Esophagus muscularis mucosa (tissue), 4 donors: Measurements from ENCODE around the gene JUND. TPM values are rescaled to one million over a fixed set of nuclear protein-coding genes. Genes with fewer than 3 reads are reported as not detected.

Experiments
- DNase-seq: peaks from one replicate; pipeline ENCODE4 v3.0.0-alpha.2; 2017; ENCODE audit errors: extremely low spot score
- H3K27ac ChIP-seq, 4 donors: fragments of 200-600 bp; sonication (generic); replicated peaks in 1 of 4; 1 replicate in 3 of 4; 2 replicates in 1 of 4; pipeline ENCODE4 v1.5.1; 2016 to 2019; ENCODE audit warnings: mild to moderate bottlenecking in 1 of 4
- H3K27me3 ChIP-seq, 4 donors: fragments of 200-600 bp; sonication (generic); one replicate each; pipeline versions ENCODE4 v1.5.1 to v1.6.0; 2016 to 2019
- H3K36me3 ChIP-seq, 4 donors: fragments of 200-600 bp; sonication (generic); one replicate each; pipeline ENCODE4 v1.5.1; 2016 to 2019
- H3K4me1 ChIP-seq, 4 donors: fragments of 200-600 bp; sonication (generic); one replicate each; pipeline ENCODE4 v1.5.1; 2016 to 2019
- H3K4me3 ChIP-seq, 4 donors: fragments of 200-600 bp; sonication (generic); 1 replicate in 2 of 4; 2 replicates in 2 of 4; pipeline ENCODE4 v1.5.1; 2016 to 2019; ENCODE audit warnings: mild to moderate bottlenecking in 4 of 4, moderate library complexity in 1 of 4
- H3K9me3 ChIP-seq, 4 donors: fragments of 200-600 bp; sonication (generic); 1 replicate in 3 of 4; 2 replicates in 1 of 4; pipeline ENCODE4 v1.5.1; 2016 to 2019
- CTCF ChIP-seq, 3 experiments: fragments of 200-600 bp in 2 of 3; fragments of 450-650 bp in 1 of 3; sonication (generic) in 2 of 3; IDR thresholded peaks; one replicate each; pipeline ENCODE4 v1.5.1; 2017 to 2019; ENCODE audit warnings: antibody characterized with exemption in 3 of 3, mild to moderate bottlenecking in 2 of 3, moderate library complexity in 1 of 3
- EP300 ChIP-seq: sonication (generic); formaldehyde crosslinking; IDR thresholded peaks from one replicate; pipeline ENCODE4 v1.6.1; 2017; ENCODE audit warnings: antibody characterized with exemption
- POLR2A ChIP-seq: fragments of 450-650 bp; IDR thresholded peaks from one replicate; pipeline ENCODE4 v1.6.1; 2017; ENCODE audit warnings: antibody characterized with exemption, moderate library complexity, mild to moderate bottlenecking, low read depth
- POLR2AphosphoS5 ChIP-seq, 2 donors: sonication (generic); formaldehyde crosslinking; IDR thresholded peaks; one replicate each; pipeline ENCODE4 v1.6.1; 2017; ENCODE audit warnings: antibody characterized with exemption in 2 of 2
- WGBS: methylation state at CpG from one replicate; pipeline ENCODE4 v1.1.5; 2018; 5-methylcytosine and 5-hydroxymethylcytosine counted together
- intact Hi-C: fragments of 100-400 bp; cut with DNase I; formaldehyde crosslinking; loops from one replicate; pipeline ENCODE4 v1.15.1; 2023
- total RNA-seq, 4 donors: library from RNA; depleted of rRNA; stranded (reverse); fragments of >200 nt; gene quantifications; one replicate each; pipeline versions ENCODE4 v1.1.0 to v1.2.1, GENCODE V29; 2016

Gene JUND
- total RNA-seq = 100 to 1,000 TPM; 325 to 457 (median 403) TPM

GRCh38 chr19:18281082-18282020 lies at the start of gene JUND:
TSS of gene JUND (minus strand) at chr19:18281622. CDS start at chr19:18281484, 138 bp downstream.
- peak; percentile 89 for TF ChIP-seq POLR2A
- TF ChIP-seq EP300 = peak; percentile 72
- TF ChIP-seq CTCF (IDR thresholded peaks at IDR 0.05) = no peak
- peak; percentile 96 to 98 for TF ChIP-seq POLR2AphosphoS5 (IDR thresholded peaks at IDR 0.05)
- Histone ChIP-seq H3K27me3 (no peaks in the 10 kb centered on the region), H3K9me3 (no peaks in the 10 kb centered on the region), H3K27ac (peak within 1 kb of the TSS; percentile 99 to 100 (median 100)), H3K4me1 (peaks cover 37 to 56% (median 47%) of the 10 kb centered on the region in 4 donors), H3K36me3 (peaks cover 4 to 21% (median 15%) of the 10 kb centered on the region in 4 donors), H3K4me3 (peak within 1 kb of the TSS; percentile 86 to 100 (median 99))
- DNase-seq = peak; percentile 99
- intact Hi-C loops = no loop called here
- WGBS = 0% methylated on average over 14 of the region's 138 CpGs

- TF ChIP-seq CTCF (IDR thresholded peaks at IDR 0.05) (no peak), EP300 (no peak), POLR2AphosphoS5 (IDR thresholded peaks at IDR 0.05) (no peak), POLR2A (no peak)
- intact Hi-C loops = no loop called here
- 87% methylated on average over 9 of the region's 9 CpGs for WGBS
- H3K9me3 ChIP-seq = no peaks in the 10 kb centered on the region
- H3K4me3 ChIP-seq = no peak overlapping the region
- no peak overlapping the region for H3K27ac ChIP-seq
- DNase-seq = no peak
- no peaks in the 10 kb centered on the region for H3K27me3 ChIP-seq
- peaks cover 9 to 18% (median 14%) of the 10 kb centered on the region in 4 donors for H3K4me1 ChIP-seq
- no peaks in the 10 kb centered on the region for H3K36me3 ChIP-seq
These were observed 49.4 kb upstream of the JUND start for GRCh38 chr19:18330868-18331267.

GRCh38 chr19:18329035-18329376 lies 47.6 kb upstream of the JUND start:
- peak overlapping the region in 3 of 4 donors; percentile 28 to 47 (median 32) for H3K4me3 ChIP-seq

DNA sequence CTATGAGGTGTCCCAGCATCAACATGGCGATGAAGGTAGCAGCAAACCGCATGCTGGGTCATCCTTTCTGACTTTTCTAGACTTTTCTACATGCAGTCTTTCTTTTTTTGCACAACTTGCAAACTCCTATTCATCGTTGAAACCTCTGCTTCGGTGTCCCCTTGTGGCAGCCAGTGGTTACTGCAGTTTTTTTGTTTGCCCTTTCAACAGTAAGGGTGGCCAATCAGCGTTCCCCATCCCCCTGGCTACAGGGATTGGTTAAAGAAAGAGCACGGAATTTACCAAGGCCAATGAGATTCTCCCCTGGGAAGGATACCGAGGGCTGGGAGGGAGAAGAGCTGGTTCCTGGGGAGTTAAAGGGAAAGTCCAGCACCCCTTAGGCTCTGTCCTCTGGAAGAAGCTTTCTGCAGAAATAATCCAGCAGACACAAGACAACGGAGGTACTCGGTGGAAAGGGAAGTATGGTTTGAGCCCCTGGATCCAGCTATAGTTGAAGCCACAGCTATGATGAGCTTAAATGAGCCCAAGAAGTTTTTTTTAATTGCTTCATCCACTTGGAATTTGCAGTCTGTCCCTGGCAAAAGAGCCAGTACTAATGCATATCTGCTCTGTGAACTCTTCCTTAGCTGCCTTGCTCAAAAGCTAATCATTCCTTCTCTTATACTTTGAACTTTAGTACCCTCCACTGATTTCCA lies 47.1 kb upstream of the JUND start:
- intact Hi-C loops = loop anchor here (10.0 kb wide), 1 partner anchor 124 kb away; the partner anchor contains the start of gene RAB3A
- 5% methylated on average over 9 of the region's 9 CpGs for WGBS

More at GRCh38 chr19:18329035-18329376, 47.6 kb upstream of the JUND start:
- intact Hi-C loops = loop anchor here (10.0 kb wide), 1 partner anchor 124 kb away; the partner anchor contains the start of gene RAB3A
- H3K27ac ChIP-seq = peak overlapping the region; percentile 62 to 76 (median 69)
- peaks cover 12 to 23% (median 18%) of the 10 kb centered on the region in 4 donors for H3K4me1 ChIP-seq
- TF ChIP-seq POLR2A (no peak), POLR2AphosphoS5 (IDR thresholded peaks at IDR 0.05) (no peak), CTCF (IDR thresholded peaks at IDR 0.05) (no peak), EP300 (no peak)
- H3K9me3 ChIP-seq = no peaks in the 10 kb centered on the region
- 67% methylated on average over 6 of the region's 6 CpGs for WGBS
- no peaks in the 10 kb centered on the region for H3K27me3 ChIP-seq
- no peaks in the 10 kb centered on the region for H3K36me3 ChIP-seq
- DNase-seq = no peak

More for the DNA sequence above, 47.1 kb upstream of the JUND start:
- Histone ChIP-seq H3K4me1 (peaks cover 17 to 28% (median 23%) of the 10 kb centered on the region in 4 donors), H3K9me3 (no peaks in the 10 kb centered on the region), H3K4me3 (peak overlapping the region; percentile 28 to 47 (median 34)), H3K27me3 (no peaks in the 10 kb centered on the region), H3K27ac (peak overlapping the region; percentile 62 to 76 (median 69)), H3K36me3 (no peaks in the 10 kb centered on the region)
- peak; percentile 99 for DNase-seq
- no peak for TF ChIP-seq POLR2A
- peak; percentile 92 to 100 (median 93) for TF ChIP-seq CTCF (IDR thresholded peaks at IDR 0.05)
- peak; percentile 79 to 92 for TF ChIP-seq POLR2AphosphoS5 (IDR thresholded peaks at IDR 0.05)
